ENCODE results near the gene TSPAN18.

- TF ChIP-seq CTCF (conservative IDR thresholded peaks at IDR 0.05; ENCODE audit: low read depth, low read length) (no peak), EZH2 (IDR thresholded peaks at IDR 0.05; ENCODE audit: low read length, unreplicated experiment) (no peak), EZH2phosphoT487 (IDR thresholded peaks at IDR 0.05; ENCODE audit: borderline replicate concordance, low read length) (no peak)
These were observed 126.2 kb downstream of the TSPAN18 start for GRCh38 chr11:44852952-44853351.
